AG09309 (cell line): ENCODE data around the gene LEMD2.

Experiments
- DNase-seq: peaks from one replicate; pipeline ENCODE4 v3.0.0-alpha.2; 2010; ENCODE audit warnings: low read depth
- H3K4me3 ChIP-seq: 2 replicates; pipeline ENCODE4 v1.5.1; 2011; ENCODE audit warnings: mild to moderate bottlenecking, low read depth, low read length, moderate library complexity; ENCODE audit not compliant: control insufficient read depth
- TF ChIP-seq, protein P1 (sequence below): IDR thresholded peaks from 2 replicates; pipeline ENCODE4 v1.5.1; 2011; ENCODE audit warnings: mild to moderate bottlenecking, low read depth, low read length, inconsistent platforms; ENCODE audit not compliant: insufficient read depth, control insufficient read depth; ENCODE audit errors: missing control alignments

The LEMD2 gene

DNA sequence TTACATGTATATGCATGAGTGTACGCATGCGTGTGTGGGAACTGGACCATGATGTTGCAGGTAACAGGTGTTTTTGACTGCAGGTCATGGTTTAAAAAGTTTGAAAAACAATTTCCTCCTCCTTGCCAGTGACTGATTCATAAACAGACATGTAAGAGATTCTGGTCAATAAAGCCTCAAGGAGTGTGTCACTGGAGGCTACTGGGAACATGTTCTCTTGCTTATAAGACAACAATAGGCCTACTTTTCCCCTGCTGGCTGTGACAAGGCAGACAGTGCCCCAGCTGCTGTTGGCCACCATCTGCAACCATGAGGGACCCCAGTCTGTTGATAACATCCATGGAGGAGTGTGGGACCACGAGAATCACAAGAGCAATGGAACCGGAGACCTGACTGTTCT, 12.7 kb downstream of the LEMD2 start:
- no peak overlapping the region for H3K4me3 ChIP-seq
- TF ChIP-seq, protein P1, sequence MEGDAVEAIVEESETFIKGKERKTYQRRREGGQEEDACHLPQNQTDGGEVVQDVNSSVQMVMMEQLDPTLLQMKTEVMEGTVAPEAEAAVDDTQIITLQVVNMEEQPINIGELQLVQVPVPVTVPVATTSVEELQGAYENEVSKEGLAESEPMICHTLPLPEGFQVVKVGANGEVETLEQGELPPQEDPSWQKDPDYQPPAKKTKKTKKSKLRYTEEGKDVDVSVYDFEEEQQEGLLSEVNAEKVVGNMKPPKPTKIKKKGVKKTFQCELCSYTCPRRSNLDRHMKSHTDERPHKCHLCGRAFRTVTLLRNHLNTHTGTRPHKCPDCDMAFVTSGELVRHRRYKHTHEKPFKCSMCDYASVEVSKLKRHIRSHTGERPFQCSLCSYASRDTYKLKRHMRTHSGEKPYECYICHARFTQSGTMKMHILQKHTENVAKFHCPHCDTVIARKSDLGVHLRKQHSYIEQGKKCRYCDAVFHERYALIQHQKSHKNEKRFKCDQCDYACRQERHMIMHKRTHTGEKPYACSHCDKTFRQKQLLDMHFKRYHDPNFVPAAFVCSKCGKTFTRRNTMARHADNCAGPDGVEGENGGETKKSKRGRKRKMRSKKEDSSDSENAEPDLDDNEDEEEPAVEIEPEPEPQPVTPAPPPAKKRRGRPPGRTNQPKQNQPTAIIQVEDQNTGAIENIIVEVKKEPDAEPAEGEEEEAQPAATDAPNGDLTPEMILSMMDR = no peak

DNA sequence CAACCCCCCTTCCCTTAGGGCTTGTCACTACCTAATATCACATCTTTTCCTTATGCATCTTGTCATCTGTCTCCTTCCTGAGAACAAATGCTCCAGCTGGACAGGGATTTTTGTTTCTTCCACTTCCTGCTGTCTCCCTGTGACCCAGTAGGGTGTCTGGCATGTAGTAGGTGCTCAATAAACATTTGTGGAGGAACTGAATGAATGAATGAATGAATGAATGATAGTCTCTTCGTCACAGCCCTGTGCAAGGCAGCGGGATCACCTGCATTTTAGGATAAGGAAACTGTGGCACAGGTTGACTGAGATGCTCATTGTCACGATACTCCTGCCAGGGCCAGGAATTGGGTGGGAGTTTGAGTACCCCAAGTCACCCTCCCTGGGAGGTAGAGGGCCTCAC, 14.2 kb downstream of the LEMD2 start:
- no peak overlapping the region for H3K4me3 ChIP-seq
- TF ChIP-seq, protein P1 = no peak
- no peak for DNase-seq

More for the DNA sequence above, 12.7 kb downstream of the LEMD2 start:
- DNase-seq = no peak

DNA sequence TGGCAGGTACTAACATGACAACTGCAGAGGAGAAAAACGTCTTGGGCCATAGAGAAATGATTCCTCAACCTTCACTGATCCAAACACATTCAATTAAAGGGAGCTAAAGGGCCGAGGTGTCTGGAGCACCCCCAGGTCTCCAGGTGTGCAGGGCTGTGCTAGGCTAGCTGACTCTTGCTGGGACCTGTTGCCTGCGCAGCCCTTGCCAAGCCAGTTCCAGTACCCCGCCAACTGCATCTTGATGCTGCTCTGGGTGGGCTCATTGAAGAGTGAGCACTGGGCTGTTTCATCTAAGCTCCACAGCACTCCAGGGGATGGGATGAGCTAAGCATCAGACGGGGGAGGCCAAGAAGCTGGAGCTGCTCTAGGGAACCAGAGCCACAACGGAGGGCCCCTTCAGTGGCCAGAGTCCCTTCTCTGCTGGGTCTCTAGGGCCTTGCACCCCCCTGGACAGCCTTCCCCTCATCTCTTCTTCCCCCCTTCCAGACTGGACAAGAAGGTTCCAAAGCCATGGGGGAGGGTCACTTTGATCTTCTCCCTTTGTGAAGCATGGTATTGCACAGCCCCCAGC, 15.9 kb downstream of the LEMD2 start:
- DNase-seq = no peak

DNA sequence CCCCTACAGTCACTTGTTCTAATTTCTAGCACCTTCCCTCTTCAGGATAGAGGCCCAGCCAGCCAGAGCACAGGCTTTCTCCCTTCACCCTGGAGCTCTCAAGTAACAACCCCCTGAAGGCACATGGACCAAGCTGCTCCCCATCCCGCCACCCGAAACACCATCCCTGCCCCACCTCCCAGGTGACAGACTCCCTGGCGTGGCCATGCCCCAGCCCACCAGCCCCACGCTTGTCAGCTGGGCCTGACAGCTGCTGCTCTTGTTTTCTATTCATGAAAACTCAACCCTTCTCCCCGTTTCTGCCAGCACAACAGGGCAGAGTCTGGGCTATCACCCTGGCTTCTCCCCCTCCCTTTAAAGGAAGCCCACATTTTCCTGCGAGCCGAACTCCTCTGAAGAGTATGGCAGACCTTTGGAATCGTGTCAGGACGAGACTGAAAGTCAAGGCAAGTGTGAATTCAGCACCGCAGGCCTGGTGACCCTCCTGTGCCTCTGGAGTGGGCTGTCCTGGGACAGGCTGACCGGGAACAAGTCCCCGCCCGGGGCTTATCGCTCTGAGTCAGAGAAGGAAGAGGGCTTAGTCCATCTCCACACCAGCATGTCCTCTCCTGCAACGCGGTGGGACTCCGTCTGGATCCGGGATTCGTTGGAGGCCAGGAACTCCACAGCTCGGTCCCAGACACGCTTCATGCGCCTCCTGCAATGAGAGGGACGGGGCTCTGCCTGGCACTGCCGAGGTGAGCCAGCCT, 16.7 kb downstream of the LEMD2 start:
- TF ChIP-seq, protein P1 = no peak

More for the DNA sequence above, 15.9 kb downstream of the LEMD2 start:
- H3K4me3 ChIP-seq = no peak overlapping the region
- TF ChIP-seq, protein P1 = no peak

DNA sequence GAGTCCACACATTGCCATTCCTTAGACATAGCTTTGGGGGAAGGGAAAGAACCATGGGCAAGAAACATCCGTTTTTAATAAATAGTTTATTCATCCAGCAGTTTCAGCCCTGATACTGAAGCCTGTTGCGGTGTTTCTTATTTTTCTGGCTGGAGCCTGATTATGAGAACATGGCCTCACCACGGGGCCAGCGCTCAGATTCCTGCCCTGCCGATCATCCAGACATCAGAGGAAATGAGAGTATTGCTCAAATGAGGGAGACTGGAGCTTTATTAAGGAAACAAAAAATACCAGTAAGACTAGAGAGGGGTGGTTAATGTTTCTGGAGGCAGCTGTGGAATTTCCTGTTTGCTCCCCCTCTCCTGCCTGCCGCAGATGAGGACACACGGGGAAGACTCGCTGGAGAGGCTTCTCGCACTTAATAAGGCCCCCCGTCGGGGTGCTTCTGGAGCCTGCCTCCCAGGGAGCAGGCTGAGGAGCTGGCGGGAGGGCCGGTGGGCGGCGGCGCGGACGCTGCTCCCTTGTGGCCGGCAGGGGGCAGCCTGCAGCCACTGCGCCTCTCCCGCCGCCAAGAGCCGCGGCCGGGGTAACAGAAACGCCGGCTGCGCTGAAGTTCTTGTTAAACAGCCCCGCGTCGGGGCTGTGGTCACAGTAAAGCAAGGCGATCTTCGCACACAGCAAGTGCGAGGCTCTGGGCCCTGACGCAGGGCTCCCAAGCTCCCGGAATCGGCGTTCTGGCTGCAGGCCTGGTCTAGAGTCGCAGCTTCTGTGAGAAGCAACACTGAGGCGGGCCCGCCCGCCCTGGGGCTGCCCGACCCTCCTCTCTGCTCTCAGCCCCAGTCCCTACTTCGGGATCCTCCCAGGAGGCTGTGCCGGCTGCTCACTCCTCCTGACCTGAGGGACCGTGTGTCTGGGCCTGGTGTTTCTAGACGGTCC, 17.5 kb downstream of the LEMD2 start:
- peak; percentile 98 for DNase-seq
- TF ChIP-seq, protein P1 = peak; percentile 71
- no peak overlapping the region for H3K4me3 ChIP-seq

More for the DNA sequence above, 16.7 kb downstream of the LEMD2 start:
- no peak for DNase-seq
- no peak overlapping the region for H3K4me3 ChIP-seq

DNA sequence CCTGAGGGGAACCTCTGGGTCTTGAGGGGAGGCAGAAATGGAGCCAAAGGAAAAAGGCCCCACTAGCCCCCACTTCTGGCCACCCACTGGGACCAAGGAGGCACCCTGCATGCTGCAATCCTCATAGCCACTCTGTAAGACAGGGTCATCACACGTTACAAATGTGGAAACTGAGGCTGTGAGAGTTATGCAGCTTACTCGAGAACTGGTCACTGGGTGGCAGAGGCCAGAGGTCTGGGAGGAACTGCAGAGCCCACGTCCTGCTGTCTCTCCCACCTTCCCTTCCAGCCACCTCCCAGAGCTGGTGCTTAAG, 18.1 kb downstream of the LEMD2 start:
- H3K4me3 ChIP-seq = no peak overlapping the region
- TF ChIP-seq, protein P1 = no peak
- DNase-seq = no peak
